BLaER1 treated with 17β-estradiol and CSF1 and Interleukin-3, amounts not matched to agents 10 nM and 100 nM (cell line): ENCODE results near the gene AKAP6.

Source experiments
- H3K27ac ChIP-seq, 11 experiments: shearing (Covaris generic); formaldehyde crosslinking; 2 replicates each; pipeline ENCODE4 v1.8.1; 2022
- H3K27me3 ChIP-seq, 11 experiments: shearing (Covaris generic); formaldehyde crosslinking; 2 replicates each; pipeline ENCODE4 v1.8.1; 2022
- H3K36me3 ChIP-seq, 11 experiments: shearing (Covaris generic); formaldehyde crosslinking; 2 replicates each; pipeline ENCODE4 v1.8.1; 2022
- H3K4me1 ChIP-seq, 10 experiments: shearing (Covaris generic); formaldehyde crosslinking; 2 replicates each; pipeline ENCODE4 v1.8.1; 2022
- H3K4me2 ChIP-seq, 11 experiments: shearing (Covaris generic); formaldehyde crosslinking; 2 replicates each; pipeline ENCODE4 v1.8.1; 2022
- H3K4me3 ChIP-seq, 10 experiments: shearing (Covaris generic); formaldehyde crosslinking; 2 replicates each; pipeline ENCODE4 v1.8.1; 2022
- H3K9ac ChIP-seq, 11 experiments: shearing (Covaris generic); formaldehyde crosslinking; 2 replicates each; pipeline ENCODE4 v1.8.1; 2022
- H3K9me3 ChIP-seq, 11 experiments: shearing (Covaris generic); formaldehyde crosslinking; replicated peaks in 1 of 11; 2 replicates each; pipeline ENCODE4 v1.8.1; 2022
- H4K20me1 ChIP-seq, 11 experiments: shearing (Covaris generic); formaldehyde crosslinking; 2 replicates each; pipeline ENCODE4 v1.8.1; 2022
- Cebpa-rat ChIP-seq, 11 experiments: shearing (Covaris generic); IDR thresholded peaks; 2 replicates each; pipeline ENCODE4 v1.8.1; 2022

The AKAP6 gene

GRCh38 chr14:32754209-32754608 is 425.1 kb downstream of the AKAP6 start:
- Histone ChIP-seq H3K36me3 (no peaks in the 10 kb centered on the region), H3K9ac (no peak overlapping the region), H4K20me1 (no peaks in the 10 kb centered on the region), H3K27ac (no peak overlapping the region), H3K27me3 (no peaks in the 10 kb centered on the region), H3K4me1 (no peaks in the 10 kb centered on the region), H3K4me2 (no peak overlapping the region), H3K4me3 (no peak overlapping the region), H3K9me3 (peaks cover 17 to 34% (median 28%) of the 10 kb centered on the region in 11 experiments; a peak in 21 of 22 replicates)
- no peak for TF ChIP-seq Cebpa-rat (IDR thresholded peaks at IDR 0.05)

GRCh38 chr14:32756173-32756572 is 427.1 kb downstream of the AKAP6 start:
- peaks cover 17 to 34% (median 28%) of the 10 kb centered on the region in 11 experiments; a peak in 21 of 22 replicates for H3K9me3 ChIP-seq
- H3K9ac ChIP-seq, result no peak overlapping the region
- H3K36me3 ChIP-seq, result no peaks in the 10 kb centered on the region
- H3K4me2 ChIP-seq, result no peak overlapping the region
- no peaks in the 10 kb centered on the region for H4K20me1 ChIP-seq
- H3K27me3 ChIP-seq, result no peaks in the 10 kb centered on the region
- H3K27ac ChIP-seq, result no peak overlapping the region
- H3K4me3 ChIP-seq, result no peak overlapping the region
- TF ChIP-seq Cebpa-rat (IDR thresholded peaks at IDR 0.05), result no peak
- H3K4me1 ChIP-seq, result no peaks in the 10 kb centered on the region

- H3K4me1 ChIP-seq, result no peaks in the 10 kb centered on the region
Observed at GRCh38 chr14:32756775-32757174, 427.7 kb downstream of the AKAP6 start.

GRCh38 chr14:32757568-32757967 is 428.5 kb downstream of the AKAP6 start:
- no peaks in the 10 kb centered on the region for H4K20me1 ChIP-seq
- H3K4me3 ChIP-seq, result no peak overlapping the region
- no peak overlapping the region for H3K27ac ChIP-seq
- H3K4me1 ChIP-seq, result no peaks in the 10 kb centered on the region
- no peaks in the 10 kb centered on the region for H3K36me3 ChIP-seq
- peaks cover 17 to 34% (median 28%) of the 10 kb centered on the region in 11 experiments; a peak in 21 of 22 replicates for H3K9me3 ChIP-seq
- H3K4me2 ChIP-seq, result no peak overlapping the region
- H3K9ac ChIP-seq, result no peak overlapping the region
- no peaks in the 10 kb centered on the region for H3K27me3 ChIP-seq
- no peak for TF ChIP-seq Cebpa-rat (IDR thresholded peaks at IDR 0.05)

More at GRCh38 chr14:32756775-32757174, 427.7 kb downstream of the AKAP6 start:
- Histone ChIP-seq H4K20me1 (no peaks in the 10 kb centered on the region), H3K9ac (no peak overlapping the region), H3K27ac (no peak overlapping the region), H3K4me3 (no peak overlapping the region), H3K36me3 (no peaks in the 10 kb centered on the region), H3K9me3 (peaks cover 17 to 34% (median 28%) of the 10 kb centered on the region in 11 experiments; a peak in 21 of 22 replicates), H3K4me2 (no peak overlapping the region), H3K27me3 (no peaks in the 10 kb centered on the region)
- no peak for TF ChIP-seq Cebpa-rat (IDR thresholded peaks at IDR 0.05)

- Histone ChIP-seq H3K4me3 (no peak overlapping the region), H4K20me1 (no peaks in the 10 kb centered on the region), H3K27ac (no peak overlapping the region), H3K36me3 (no peaks in the 10 kb centered on the region), H3K4me1 (no peaks in the 10 kb centered on the region), H3K9me3 (peaks cover 0 to 5% (median 2%) of the 10 kb centered on the region in 11 experiments; a peak in 11 of 22 replicates), H3K9ac (no peak overlapping the region), H3K27me3 (no peaks in the 10 kb centered on the region), H3K4me2 (no peak overlapping the region)
- TF ChIP-seq Cebpa-rat (IDR thresholded peaks at IDR 0.05), result no peak
Observed at GRCh38 chr14:32761381-32761968, 432.4 kb downstream of the AKAP6 start.

- no peak overlapping the region for H3K4me2 ChIP-seq
- no peaks in the 10 kb centered on the region for H4K20me1 ChIP-seq
- H3K9ac ChIP-seq, result no peak overlapping the region
- no peak overlapping the region for H3K4me3 ChIP-seq
- H3K27ac ChIP-seq, result no peak overlapping the region
- no peaks in the 10 kb centered on the region for H3K27me3 ChIP-seq
- H3K9me3 ChIP-seq, result no peaks in the 10 kb centered on the region
- H3K4me1 ChIP-seq, result no peaks in the 10 kb centered on the region
- no peaks in the 10 kb centered on the region for H3K36me3 ChIP-seq
- TF ChIP-seq Cebpa-rat (IDR thresholded peaks at IDR 0.05), result no peak
Observed at GRCh38 chr14:32762886-32763285, 433.8 kb downstream of the AKAP6 start.

- no peaks in the 10 kb centered on the region for H3K27me3 ChIP-seq
- no peak overlapping the region for H3K4me2 ChIP-seq
- no peak overlapping the region for H3K4me3 ChIP-seq
- no peak for TF ChIP-seq Cebpa-rat (IDR thresholded peaks at IDR 0.05)
- H3K9ac ChIP-seq, result no peak overlapping the region
- no peak overlapping the region for H3K27ac ChIP-seq
- no peaks in the 10 kb centered on the region for H3K4me1 ChIP-seq
- H3K9me3 ChIP-seq, result no peaks in the 10 kb centered on the region
- H4K20me1 ChIP-seq, result no peaks in the 10 kb centered on the region
- H3K36me3 ChIP-seq, result no peaks in the 10 kb centered on the region
Observed at GRCh38 chr14:32763673-32764072, 434.6 kb downstream of the AKAP6 start.

- H3K4me2 ChIP-seq, result no peak overlapping the region
- H3K9me3 ChIP-seq, result no peaks in the 10 kb centered on the region
- H3K4me3 ChIP-seq, result no peak overlapping the region
- no peaks in the 10 kb centered on the region for H3K27me3 ChIP-seq
- H3K9ac ChIP-seq, result no peak overlapping the region
- no peak overlapping the region for H3K27ac ChIP-seq
- H4K20me1 ChIP-seq, result no peaks in the 10 kb centered on the region
- H3K36me3 ChIP-seq, result no peaks in the 10 kb centered on the region
- no peaks in the 10 kb centered on the region for H3K4me1 ChIP-seq
- TF ChIP-seq Cebpa-rat (IDR thresholded peaks at IDR 0.05), result no peak
Observed at GRCh38 chr14:32764131-32764530, 435.0 kb downstream of the AKAP6 start.

- Histone ChIP-seq H3K4me1 (no peaks in the 10 kb centered on the region), H3K36me3 (no peaks in the 10 kb centered on the region), H3K27me3 (no peaks in the 10 kb centered on the region), H3K4me2 (no peak overlapping the region), H3K9ac (no peak overlapping the region), H4K20me1 (no peaks in the 10 kb centered on the region), H3K4me3 (no peak overlapping the region), H3K9me3 (no peaks in the 10 kb centered on the region), H3K27ac (no peak overlapping the region)
- no peak for TF ChIP-seq Cebpa-rat (IDR thresholded peaks at IDR 0.05)
Observed at GRCh38 chr14:32770422-32770821, 441.3 kb downstream of the AKAP6 start.

- TF ChIP-seq Cebpa-rat (IDR thresholded peaks at IDR 0.05), result no peak
Observed at GRCh38 chr14:32774214-32774613, 445.1 kb downstream of the AKAP6 start.

More at GRCh38 chr14:32774214-32774613, 445.1 kb downstream of the AKAP6 start:
- Histone ChIP-seq H3K27me3 (no peaks in the 10 kb centered on the region), H3K36me3 (no peaks in the 10 kb centered on the region), H3K27ac (no peak overlapping the region), H3K9ac (no peak overlapping the region), H3K4me1 (no peaks in the 10 kb centered on the region), H4K20me1 (no peaks in the 10 kb centered on the region), H3K9me3 (no peaks in the 10 kb centered on the region), H3K4me2 (no peak overlapping the region), H3K4me3 (no peak overlapping the region)
